Nephron progenitor cell (in vitro differentiated cells): ENCODE results near the gene S100A12.

ENCODE experiments used
- DNase-seq: peaks from one replicate; pipeline ENCODE4 v3.0.0; 2021
- H3K27ac Mint-ChIP-seq: 2 replicates; pipeline ENCODE4 v1.8.0; 2021; ENCODE audit warnings: mild to moderate bottlenecking, moderate library complexity, mixed read lengths
- H3K27me3 Mint-ChIP-seq: 2 replicates; pipeline ENCODE4 v1.8.0; 2021; ENCODE audit warnings: mild to moderate bottlenecking, low read depth, mixed read lengths; ENCODE audit not compliant: poor library complexity
- H3K36me3 Mint-ChIP-seq: 2 replicates; pipeline ENCODE4 v1.8.0; 2021; ENCODE audit warnings: low read depth, mixed read lengths
- H3K4me1 Mint-ChIP-seq: 2 replicates; pipeline ENCODE4 v1.8.0; 2021; ENCODE audit warnings: mixed read lengths
- H3K4me3 Mint-ChIP-seq: 2 replicates; pipeline ENCODE4 v1.8.0; 2021; ENCODE audit warnings: mild to moderate bottlenecking, moderate library complexity, mixed read lengths
- H3K9me3 Mint-ChIP-seq: 2 replicates; pipeline ENCODE4 v1.8.0; 2021; ENCODE audit warnings: mild to moderate bottlenecking, moderate library complexity, mixed read lengths
- TF ChIP-seq, protein P1 (sequence below): fragments of 200-600 bp; sonication (generic); IDR thresholded peaks from 2 replicates; pipeline ENCODE4 v1.5.0; 2021; ENCODE audit warnings: antibody characterized with exemption

Gene S100A12

DNA sequence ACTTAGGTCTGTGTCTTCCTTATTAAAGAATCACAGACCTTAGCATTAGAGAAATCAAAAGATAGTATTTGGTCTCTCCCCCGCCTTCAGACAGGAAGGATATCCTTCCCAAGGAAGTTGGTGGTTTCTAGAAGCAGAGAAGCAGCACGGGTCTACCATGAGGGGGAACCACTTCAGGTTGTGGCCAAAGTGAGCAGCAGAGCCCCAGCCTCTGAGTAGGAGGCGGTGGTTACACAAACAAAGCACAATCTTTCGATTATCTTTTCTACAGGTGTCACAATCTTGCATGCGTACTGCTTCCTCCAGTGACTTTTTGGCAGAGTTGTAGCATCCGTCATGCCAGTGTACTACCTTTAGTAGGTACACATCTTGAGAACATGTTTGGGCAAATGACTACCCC, 35.6 kb downstream of the S100A12 start:
- TF ChIP-seq, protein P1, sequence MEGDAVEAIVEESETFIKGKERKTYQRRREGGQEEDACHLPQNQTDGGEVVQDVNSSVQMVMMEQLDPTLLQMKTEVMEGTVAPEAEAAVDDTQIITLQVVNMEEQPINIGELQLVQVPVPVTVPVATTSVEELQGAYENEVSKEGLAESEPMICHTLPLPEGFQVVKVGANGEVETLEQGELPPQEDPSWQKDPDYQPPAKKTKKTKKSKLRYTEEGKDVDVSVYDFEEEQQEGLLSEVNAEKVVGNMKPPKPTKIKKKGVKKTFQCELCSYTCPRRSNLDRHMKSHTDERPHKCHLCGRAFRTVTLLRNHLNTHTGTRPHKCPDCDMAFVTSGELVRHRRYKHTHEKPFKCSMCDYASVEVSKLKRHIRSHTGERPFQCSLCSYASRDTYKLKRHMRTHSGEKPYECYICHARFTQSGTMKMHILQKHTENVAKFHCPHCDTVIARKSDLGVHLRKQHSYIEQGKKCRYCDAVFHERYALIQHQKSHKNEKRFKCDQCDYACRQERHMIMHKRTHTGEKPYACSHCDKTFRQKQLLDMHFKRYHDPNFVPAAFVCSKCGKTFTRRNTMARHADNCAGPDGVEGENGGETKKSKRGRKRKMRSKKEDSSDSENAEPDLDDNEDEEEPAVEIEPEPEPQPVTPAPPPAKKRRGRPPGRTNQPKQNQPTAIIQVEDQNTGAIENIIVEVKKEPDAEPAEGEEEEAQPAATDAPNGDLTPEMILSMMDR = no peak
- Mint-ChIP-seq H3K27ac (no peak overlapping the region), H3K9me3 (no peaks in the 10 kb centered on the region), H3K27me3 (peaks cover 27% of the 10 kb centered on the region), H3K4me3 (no peak overlapping the region), H3K36me3 (no peaks in the 10 kb centered on the region), H3K4me1 (no peaks in the 10 kb centered on the region)
- DNase-seq = no peak

DNA sequence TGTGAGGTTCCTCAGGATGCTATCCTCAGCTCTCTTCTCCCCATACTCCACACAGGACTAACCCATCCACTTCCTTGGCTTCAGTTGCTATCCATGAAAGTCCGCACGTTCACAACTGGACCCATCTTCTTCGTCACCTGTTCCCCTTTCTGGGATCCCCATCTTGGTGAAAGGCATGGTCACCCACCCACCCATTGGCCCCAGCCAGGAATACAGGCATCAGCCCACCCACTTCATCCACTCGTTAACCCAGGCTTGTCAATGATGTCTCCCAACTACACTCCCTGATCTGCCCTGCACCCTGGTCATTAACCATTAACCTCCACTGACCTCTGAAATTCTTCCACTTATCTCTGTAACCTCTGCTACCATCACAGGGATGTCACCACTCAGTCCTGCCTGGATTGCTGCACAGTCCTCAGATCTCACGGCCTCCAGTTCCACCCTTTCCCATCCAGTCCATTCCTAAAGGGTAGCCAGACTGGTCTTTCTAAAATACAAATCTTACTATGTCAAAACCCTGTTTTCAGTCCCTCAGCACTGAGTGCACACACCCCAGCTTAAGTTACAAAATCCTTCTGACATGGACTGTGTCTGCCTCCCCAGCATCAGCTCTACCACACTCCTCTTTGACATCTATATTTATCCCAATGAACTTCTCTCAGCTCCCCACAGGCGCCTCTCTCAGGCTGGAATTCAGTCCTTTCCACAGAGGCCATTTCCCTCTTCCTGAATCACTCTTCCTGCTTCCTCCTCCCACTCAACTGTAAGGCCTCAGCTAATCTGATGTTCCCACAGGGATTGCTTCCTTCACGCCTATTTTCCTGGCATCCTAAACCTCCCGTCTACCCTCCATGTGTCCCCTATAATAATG, 37.2 kb downstream of the S100A12 start:
- Mint-ChIP-seq H3K9me3 (no peaks in the 10 kb centered on the region), H3K4me1 (no peaks in the 10 kb centered on the region), H3K4me3 (no peak overlapping the region), H3K27me3 (peaks cover 23% of the 10 kb centered on the region), H3K27ac (no peak overlapping the region), H3K36me3 (no peaks in the 10 kb centered on the region)
- no peak for DNase-seq
- TF ChIP-seq, protein P1 = no peak

DNA sequence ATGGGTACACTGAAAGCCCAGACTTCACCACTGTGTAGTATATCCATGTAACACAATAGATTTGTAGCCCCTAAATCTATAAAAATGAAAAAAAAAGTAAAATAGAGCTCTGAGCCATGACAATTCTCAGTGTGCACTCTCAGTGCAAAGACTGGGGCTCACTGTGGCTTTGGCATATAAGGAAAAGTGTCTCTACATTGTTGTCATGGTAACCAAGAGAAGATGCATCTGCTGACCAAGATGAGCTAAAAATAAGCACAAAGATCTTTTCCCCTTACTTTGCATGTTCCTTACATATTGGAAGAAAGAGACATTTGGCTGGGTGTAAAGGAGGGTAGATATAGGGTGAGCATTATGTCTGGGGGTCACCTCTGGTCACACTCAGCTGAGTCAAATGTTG, 38.8 kb downstream of the S100A12 start:
- Mint-ChIP-seq H3K4me3 (no peak overlapping the region), H3K9me3 (peaks cover 11% of the 10 kb centered on the region), H3K27ac (no peak overlapping the region), H3K27me3 (peaks cover 23% of the 10 kb centered on the region), H3K4me1 (no peaks in the 10 kb centered on the region), H3K36me3 (no peaks in the 10 kb centered on the region)
- DNase-seq = no peak
- TF ChIP-seq, protein P1 = no peak

DNA sequence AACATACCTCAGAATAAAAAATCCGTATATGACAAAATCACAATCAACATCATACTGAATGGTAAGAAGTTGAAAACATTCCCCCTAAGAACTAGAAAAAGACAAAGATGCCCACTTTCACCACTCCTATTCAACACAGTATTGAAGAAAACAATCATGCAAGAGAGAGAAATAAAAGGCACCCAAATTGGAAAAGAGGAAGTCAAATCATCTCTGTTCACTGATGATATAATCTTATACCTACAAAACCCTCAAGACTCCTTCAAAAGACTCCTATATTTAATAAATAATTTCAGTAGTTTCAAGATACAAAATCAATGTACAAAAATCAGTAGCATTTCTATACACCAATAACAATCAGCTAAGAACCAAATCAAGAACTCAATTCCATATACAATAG, 41.5 kb downstream of the S100A12 start:
- DNase-seq = no peak
- Mint-ChIP-seq H3K27me3 (peaks cover 21% of the 10 kb centered on the region), H3K4me3 (no peak overlapping the region), H3K36me3 (no peaks in the 10 kb centered on the region), H3K4me1 (no peaks in the 10 kb centered on the region), H3K27ac (no peak overlapping the region), H3K9me3 (peaks cover 35% of the 10 kb centered on the region)
- TF ChIP-seq, protein P1 = no peak

DNA sequence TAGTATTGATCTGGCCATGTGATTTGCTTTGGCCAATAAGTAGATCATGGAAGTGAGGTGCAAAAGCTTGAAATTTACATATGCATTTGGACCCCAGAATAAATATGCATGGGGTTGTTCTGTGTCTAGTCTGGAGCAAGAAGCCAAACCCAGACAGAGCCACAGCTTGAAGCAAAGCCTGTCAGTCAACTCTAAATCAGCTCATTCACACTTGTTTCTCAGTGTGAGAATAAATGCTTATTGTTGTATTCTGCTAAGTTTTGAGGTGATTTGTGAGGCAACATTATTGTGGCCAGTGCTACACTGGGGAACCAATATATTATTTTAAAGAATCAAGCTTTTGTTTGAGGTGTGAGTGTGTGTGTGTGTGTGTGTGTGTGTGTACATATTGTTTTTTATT, 50.5 kb downstream of the S100A12 start:
- no peak overlapping the region for H3K27ac Mint-ChIP-seq

More for the DNA sequence above, 50.5 kb downstream of the S100A12 start:
- Mint-ChIP-seq H3K4me3 (no peak overlapping the region), H3K9me3 (peaks cover 77% of the 10 kb centered on the region), H3K27me3 (peaks cover 3% of the 10 kb centered on the region), H3K36me3 (no peaks in the 10 kb centered on the region), H3K4me1 (no peaks in the 10 kb centered on the region)
- TF ChIP-seq, protein P1 = no peak
- no peak for DNase-seq
